K562 (cell line): Measurements from ENCODE around the gene APC2. TPM values are rescaled to one million over a fixed set of nuclear protein-coding genes. Genes with fewer than 3 reads are reported as not detected.

Experiments
- ATAC-seq: fragments of 200-7000 bp; cut with Tn5 transposase; 3 replicates; pipeline ENCODE4 v1.9.1; 2020; ENCODE audit warnings: moderate library complexity
- BruUV-seq: library from RNA; stranded (reverse); fragments of 400-500 nt; replicated peaks from 2 replicates; lab custom pipeline; 2021; lab: Mats Ljungman, UMichigan
- CTCF ChIA-PET: fragments of 300-600 bp; formaldehyde crosslinking; extraction: SDS; loops from one replicate; lab custom pipeline; 2021; ENCODE audit warnings: low intra/inter-chr PET ratio; lab: Yijun Ruan, JAX
- POLR2A ChIA-PET: fragments of 300-600, 350-650 bp; sonication (Branson Sonifier 250); formaldehyde crosslinking; extraction: SDS; loops from one replicate; lab custom pipeline; 2021; ENCODE audit warnings: antibody characterized with exemption, inconsistent platforms; lab: Yijun Ruan, JAX
- DNase-seq, 4 experiments: peaks; one replicate each; pipeline versions ENCODE4 v3.0.0 to v3.0.0-alpha.2; 2011 to 2018; ENCODE audit warnings: low spot score in 3 of 4, mixed read lengths in 3 of 4; ENCODE audit errors: extremely low read depth in 1 of 4
- FAIRE-seq: peaks from 2 replicates; lab custom pipeline; 2011; peaks lifted over from hg19 to GRCh38; lab: Jason Lieb, UNC
- H2AFZ ChIP-seq: 2 replicates; pipeline ENCODE4 v1.6.0; 2011; ENCODE audit warnings: low read depth, low read length, control low read depth, inconsistent platforms
- H3K27ac ChIP-seq: fragments of 200-600 bp; 3 replicates; pipeline ENCODE4 v1.8.0; 2011; ENCODE audit warnings: low read depth, mild to moderate bottlenecking, control low read depth, inconsistent platforms, low read length, moderate library complexity, mixed read lengths; ENCODE audit errors: extremely low read depth
- H3K27me3 ChIP-seq, 2 experiments: fragments of 300-600 bp in 1 of 2; 2 replicates in 1 of 2; 3 replicates in 1 of 2; pipeline versions ENCODE4 v1.6.0 to v1.8.0; 2011; ENCODE audit warnings: inconsistent platforms in 2 of 2, low read length in 2 of 2, mild to moderate bottlenecking in 1 of 2, mixed read lengths in 1 of 2, moderate library complexity in 1 of 2; ENCODE audit not compliant: control insufficient read depth in 2 of 2, insufficient read depth in 2 of 2
- H3K36me3 ChIP-seq: fragments of 300-600 bp; 3 replicates; pipeline ENCODE4 v1.8.0; 2011; ENCODE audit warnings: mild to moderate bottlenecking, low read length, inconsistent platforms; ENCODE audit not compliant: control insufficient read depth, insufficient read depth
- H3K4me1 ChIP-seq, 2 experiments: fragments of 200-600 bp in 1 of 2; replicated peaks in 1 of 2; 2 replicates in 1 of 2; 3 replicates in 1 of 2; pipeline versions ENCODE4 v1.5.1 to v1.8.0; 2011; ENCODE audit warnings: inconsistent platforms in 2 of 2, low read length in 2 of 2, mild to moderate bottlenecking in 1 of 2, mixed read lengths in 1 of 2, moderate library complexity in 1 of 2; ENCODE audit not compliant: control insufficient read depth in 2 of 2, insufficient read depth in 2 of 2
- H3K4me2 ChIP-seq: 2 replicates; pipeline ENCODE4 v1.6.1; 2011; ENCODE audit warnings: low read length, control low read depth, inconsistent platforms, mixed read lengths; ENCODE audit not compliant: insufficient read depth
- H3K4me3 ChIP-seq: fragments of 200-600 bp; sonication (generic), shearing (Covaris generic); 2 replicates; pipeline ENCODE4 v1.5.1; 2016; ENCODE audit warnings: control low read depth, inconsistent platforms
- H3K79me2 ChIP-seq: fragments of 200-600 bp; 3 replicates; pipeline ENCODE4 v1.8.0; 2011; ENCODE audit warnings: low read length, inconsistent platforms; ENCODE audit not compliant: control insufficient read depth, insufficient read depth
- H3K9ac ChIP-seq, 2 experiments: 2 replicates each; pipeline versions ENCODE4 v1.6.0 to v1.6.1; 2011; ENCODE audit warnings: low read depth in 2 of 2, low read length in 2 of 2, control low read depth in 1 of 2, inconsistent platforms in 1 of 2, mild to moderate bottlenecking in 1 of 2, mixed read lengths in 1 of 2; ENCODE audit not compliant: insufficient read depth in 1 of 2
- H3K9me1 ChIP-seq: one replicate; pipeline ENCODE4 v1.6.0; 2011; ENCODE audit warnings: inconsistent platforms, mild to moderate bottlenecking, low read length, moderate library complexity; ENCODE audit not compliant: control insufficient read depth, insufficient read depth
- H3K9me3 ChIP-seq: replicated peaks from 2 replicates; pipeline ENCODE4 v1.5.1; 2011; ENCODE audit warnings: low read depth, low read length, inconsistent platforms; ENCODE audit not compliant: control insufficient read depth, insufficient read depth
- H4K20me1 ChIP-seq: replicated peaks from 2 replicates; pipeline ENCODE4 v1.6.1; 2011; ENCODE audit warnings: low read length, inconsistent platforms, mixed read lengths; ENCODE audit not compliant: control insufficient read depth, insufficient read depth
- CBFA2T2 ChIP-seq: fragments of 450-650 bp; conservative IDR thresholded peaks from 2 replicates; pipeline ENCODE4 v1.6.1; 2017; ENCODE audit warnings: mild to moderate bottlenecking
- CCAR2 ChIP-seq: fragments of 200-400 bp; formaldehyde crosslinking; IDR thresholded peaks from 2 replicates; pipeline ENCODE4 v1.6.1; 2017; ENCODE audit warnings: mild to moderate bottlenecking, low read depth, low read length
- RBFOX2 ChIP-seq: fragments of 200-400 bp; formaldehyde crosslinking; IDR thresholded peaks from 2 replicates; pipeline ENCODE4 v1.6.1; 2017; ENCODE audit warnings: low read depth, mild to moderate bottlenecking, low read length, moderate library complexity
- SNAPC5 ChIP-seq: fragments of 250-450 bp; sonication (Bioruptor Pico); IDR thresholded peaks from 2 replicates; pipeline ENCODE4 v1.8.0; 2021; ENCODE audit warnings: moderate library complexity, mild to moderate bottlenecking, inconsistent platforms
- TEAD1 ChIP-seq, 2 experiments: fragments of 450-650 bp in 1 of 2; sonication (generic) in 1 of 2; formaldehyde crosslinking; IDR thresholded peaks; 2 replicates each; pipeline versions ENCODE4 v1.4.0 to v1.8.0; 2020 to 2022; ENCODE audit warnings: mild to moderate bottlenecking in 2 of 2, missing genetic modification reagents in 1 of 2
- ZFX ChIP-seq: sonication (generic); formaldehyde crosslinking; IDR thresholded peaks from 2 replicates; pipeline ENCODE4 v1.8.0; 2022; ENCODE audit warnings: mild to moderate bottlenecking, missing genetic modification reagents, moderate library complexity
- ZNF174 ChIP-seq: fragments of 250-450 bp; sonication (Bioruptor Pico); IDR thresholded peaks from 2 replicates; pipeline ENCODE4 v1.4.0; 2020; ENCODE audit warnings: mild to moderate bottlenecking
- ZNF212 ChIP-seq: fragments of 450-650 bp; formaldehyde crosslinking; IDR thresholded peaks from 2 replicates; pipeline ENCODE4 v1.4.0; 2020; ENCODE audit warnings: mild to moderate bottlenecking
- ZNF263 ChIP-seq: sonication (generic); formaldehyde crosslinking; IDR thresholded peaks from 2 replicates; pipeline ENCODE4 v1.8.0; 2022; ENCODE audit warnings: mild to moderate bottlenecking, missing genetic modification reagents, borderline replicate concordance
- ZNF274 ChIP-seq: IDR thresholded peaks from 2 replicates; pipeline ENCODE4 v1.6.1; 2011; ENCODE audit warnings: low read depth, mild to moderate bottlenecking, low read length, moderate library complexity, borderline replicate concordance
- ZNF740 ChIP-seq, 3 experiments: fragments of 200-800 bp in 1 of 3; sonication (Bioruptor generic) in 1 of 3; sonication (generic) in 1 of 3; formaldehyde crosslinking in 1 of 3; IDR thresholded peaks; 2 replicates each; pipeline versions ENCODE4 v1.6.1 to v1.8.0; 2016 to 2022; ENCODE audit warnings: mild to moderate bottlenecking in 2 of 3, missing compliant biosample characterization in 2 of 3, missing genetic modification characterization in 2 of 3, missing genetic modification reagents in 1 of 3
- WGBS: fragments of 100-300 bp; shearing (Covaris generic); methylation state at CpG from one replicate; pipeline ENCODE4 v1.1.6; 2016; ENCODE audit warnings: low coverage, mixed read lengths; ENCODE audit not compliant: insufficient coverage; ENCODE audit errors: missing lambda C conversion rate; 5-methylcytosine and 5-hydroxymethylcytosine counted together
- in situ Hi-C: fragments of 300-500 bp; cut with MboI; formaldehyde crosslinking; loops from 4 replicates; pipeline ENCODE4 v1.15.0; 2018; ENCODE audit warnings: inconsistent platforms, mixed read lengths
- intact Hi-C: fragments of 100-400 bp; cut with micrococcal nuclease; formaldehyde crosslinking; loops from 2 replicates; pipeline ENCODE4 v1.14.2; 2022
- polyA plus RNA-seq, 8 experiments: library from polyadenylated mRNA; depleted of rRNA in 4 of 8; stranded (reverse) in 5 of 8; unstranded in 3 of 8; fragments of >200 nt; fragmentation: Nextera tagmentation in 2 of 8; fragmentation: Illumina TruSeq in 1 of 8; extraction: Ambion mirVana in 2 of 8; extraction: Trizol in 1 of 8; gene quantifications; 2 replicates each; pipeline versions ENCODE4 v1.2.1 to v1.2.3, GENCODE V29; 2011 to 2014; ENCODE audit warnings: inconsistent platforms in 1 of 8, missing spikeins in 1 of 8
- total RNA-seq, 7 experiments: library from RNA; depleted of rRNA in 6 of 7; stranded (reverse); fragments of >200 nt in 6 of 7; fragmentation: Illumina TruSeq in 2 of 7; extraction: Trizol in 2 of 7; gene quantifications; 2 replicates each; pipeline versions ENCODE4 v1.2.1 to v1.2.3, GENCODE V29; 2011 to 2021; ENCODE audit warnings: low replicate concordance in 1 of 7
- TF ChIP-seq, protein P1 (sequence below): fragments of 450-650 bp; conservative IDR thresholded peaks from 2 replicates; pipeline ENCODE4 v1.6.1; 2016; ENCODE audit warnings: missing genetic modification characterization, low read depth, mild to moderate bottlenecking, control low read depth, missing compliant biosample characterization

The APC2 gene
- total and polyA plus RNA-seq, 9 of the 15 experiments (the other 6 are each of a cell fraction or from before 2014, with no cell fraction given), result 0.01 to 0.40 (median 0.05) TPM; not detected in 3

DNA sequence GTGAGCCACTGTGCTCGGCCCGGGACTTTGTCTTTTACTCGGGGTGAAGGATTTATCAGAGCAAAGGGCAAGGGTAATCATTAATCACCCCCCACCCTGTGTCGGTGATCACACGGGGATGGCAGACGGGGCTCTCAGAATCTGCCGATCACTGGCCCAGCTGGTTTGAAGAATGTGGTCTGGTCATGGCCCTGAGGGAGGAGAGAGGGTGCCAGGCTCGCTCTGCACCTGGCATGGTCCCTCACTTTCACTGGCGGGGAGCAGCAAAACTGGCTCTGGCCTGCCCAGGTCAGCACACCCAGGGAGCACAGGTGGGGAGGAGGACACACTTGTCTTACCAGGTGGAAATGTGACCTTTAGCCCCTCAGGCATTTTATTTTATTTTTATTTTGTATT is 51.3 kb downstream of the APC2 start:
- BruUV-seq, result no TSS peak
- no peak overlapping the region for H3K4me2 ChIP-seq
- in situ Hi-C loops, result no loop called here

More for the DNA sequence above, 51.3 kb downstream of the APC2 start:
- WGBS, result 75% methylated on average over 9 of the region's 9 CpGs
- no peak overlapping the region for H3K27ac ChIP-seq
- peaks cover 9% of the 10 kb centered on the region; the same call in 2 of the 3 replicates for H3K36me3 ChIP-seq
- intact Hi-C loops, result no loop called here
- CTCF ChIA-PET, result no interaction called here
- no peak overlapping the region for H3K4me3 ChIP-seq
- DNase-seq (no peak), FAIRE-seq (no peak), ATAC-seq (no peak)
- no peak overlapping the region for H2AFZ ChIP-seq
- H3K79me2 ChIP-seq, result no peaks in the 10 kb centered on the region
- peaks cover 0 to 66% of the 10 kb centered on the region in 2 experiments; a peak in 4 of 5 replicates for H3K4me1 ChIP-seq
- H3K9ac ChIP-seq, result peak overlapping the region in 1 of 2 experiments; percentile 36; a peak in 1 of 4 replicates
- POLR2A ChIA-PET, result interaction anchor here (0.9 to 1.4 kb wide), 3 partner anchors 10 to 46 kb away, joined by 3 read pairs; partner anchors contain the start of gene REEP6
- H3K27me3 ChIP-seq, result no peaks in the 10 kb centered on the region
- H3K9me1 ChIP-seq, result no peaks in the 10 kb centered on the region
- no peaks in the 10 kb centered on the region for H3K9me3 ChIP-seq
- no peaks in the 10 kb centered on the region for H4K20me1 ChIP-seq
- TF ChIP-seq RBFOX2, result no peak
- no peak for TF ChIP-seq CCAR2
- TF ChIP-seq ZNF174 (CRISPR knock-in tag), result no peak
- peak; percentile 46; the same call in 1 of the 2 replicates for TF ChIP-seq ZNF263 (CRISPR knock-in tag)
- no peak for TF ChIP-seq SNAPC5 (CRISPR knock-in tag)
- no peak for TF ChIP-seq CBFA2T2
- TF ChIP-seq ZNF740 (CRISPR knock-in tag; IDR thresholded peaks at IDR 0.05), result 0 out of 2 replicates have a peak, but pooled peaks have one; percentile 10
- TF ChIP-seq ZNF740 (tag; IDR thresholded peaks at IDR 0.05), result no peak
- TF ChIP-seq, protein P1, sequence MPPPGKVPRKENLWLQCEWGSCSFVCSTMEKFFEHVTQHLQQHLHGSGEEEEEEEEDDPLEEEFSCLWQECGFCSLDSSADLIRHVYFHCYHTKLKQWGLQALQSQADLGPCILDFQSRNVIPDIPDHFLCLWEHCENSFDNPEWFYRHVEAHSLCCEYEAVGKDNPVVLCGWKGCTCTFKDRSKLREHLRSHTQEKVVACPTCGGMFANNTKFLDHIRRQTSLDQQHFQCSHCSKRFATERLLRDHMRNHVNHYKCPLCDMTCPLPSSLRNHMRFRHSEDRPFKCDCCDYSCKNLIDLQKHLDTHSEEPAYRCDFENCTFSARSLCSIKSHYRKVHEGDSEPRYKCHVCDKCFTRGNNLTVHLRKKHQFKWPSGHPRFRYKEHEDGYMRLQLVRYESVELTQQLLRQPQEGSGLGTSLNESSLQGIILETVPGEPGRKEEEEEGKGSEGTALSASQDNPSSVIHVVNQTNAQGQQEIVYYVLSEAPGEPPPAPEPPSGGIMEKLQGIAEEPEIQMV (tag), result no peak
- peak; percentile 10; the same call in 1 of the 2 replicates for TF ChIP-seq ZFX (CRISPR knock-in tag)
- TF ChIP-seq ZNF212 (CRISPR knock-in tag), result no peak
- no peak for TF ChIP-seq ZNF274
- TF ChIP-seq TEAD1 (CRISPR knock-in tag; IDR thresholded peaks at IDR 0.05), result peak in 1 of 2 experiments; percentile 13; a peak in 1 of 4 replicates
- TF ChIP-seq, all 486 proteins: peak for 4
